T-helper 2 cell treated with Interferon-gamma antibody and Interleukin-4, amounts not matched to agents 100 ng/mL and 5 ng/mL, for 36 hours (primary cell): ENCODE results near the gene SLC41A1. TPM values are rescaled to one million over a fixed set of nuclear protein-coding genes. Genes with fewer than 3 reads are reported as not detected.

Experiments
- intact Hi-C: fragments of 100-400 bp; cut with micrococcal nuclease; formaldehyde crosslinking; loops from one replicate; pipeline ENCODE4 v1.15.1; 2023
- total RNA-seq: library from RNA; stranded (reverse); gene quantifications from 2 replicates; pipeline ENCODE4 v1.2.3, GENCODE V29; 2022

Gene SLC41A1
- total RNA-seq, 1 donor from 2014 or later = 19.8 TPM

GRCh38 chr1:205791568-205792180, 21.3 kb downstream of the SLC41A1 start:
- intact Hi-C loops = loop anchor here (1.0 to 2.0 kb wide), 3 partner anchors 117 to 186 kb away; no protein-coding TSS in a partner anchor

DNA sequence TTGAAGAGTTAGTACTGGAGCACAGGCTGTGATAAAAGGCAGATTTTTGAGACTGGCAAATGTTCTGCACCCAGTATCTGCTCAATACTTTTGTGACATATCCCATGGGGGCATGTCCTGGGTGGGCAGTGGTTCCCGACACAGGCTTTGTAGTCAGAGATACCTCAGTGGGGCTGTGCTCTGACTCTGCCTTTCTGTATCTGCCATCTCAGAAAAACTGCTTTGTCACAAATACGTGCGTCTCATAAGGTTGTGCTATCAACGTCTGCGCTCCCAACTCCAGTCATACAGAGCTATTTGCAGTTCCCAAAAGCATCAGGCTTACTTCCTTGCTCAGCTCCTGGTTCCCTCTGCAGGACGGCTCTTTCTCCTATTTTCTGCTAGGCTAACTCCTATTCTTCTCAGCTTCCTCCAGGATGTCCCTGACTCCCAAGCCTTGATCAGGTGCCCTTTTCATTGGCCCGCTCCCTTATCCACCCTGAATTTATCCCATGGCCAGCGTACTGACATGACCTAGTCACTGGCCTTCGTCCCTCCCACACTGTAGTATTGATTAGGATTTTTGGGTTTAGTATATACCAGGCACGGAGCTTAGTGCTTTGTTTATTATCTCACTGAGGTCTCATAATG, 25.6 kb downstream of the SLC41A1 start:
- intact Hi-C loops = no loop called here

DNA sequence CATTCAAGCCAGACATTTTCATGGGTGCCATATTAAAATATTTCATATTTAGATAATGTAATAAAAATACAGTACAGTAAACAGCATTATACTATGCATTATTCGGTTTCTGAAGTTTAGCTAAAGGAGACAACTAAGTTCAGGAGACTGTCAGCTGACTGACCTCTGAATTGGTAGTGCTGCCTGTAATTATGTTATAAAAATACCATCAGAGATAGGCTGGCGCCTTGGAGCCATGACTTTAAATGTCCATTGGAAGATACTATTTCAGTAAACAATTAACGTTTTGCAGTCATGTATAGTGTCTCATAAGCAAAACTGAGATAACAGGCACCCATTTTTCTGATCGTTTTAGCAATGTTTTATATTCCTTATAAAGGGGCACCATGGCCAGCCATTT, 26.4 kb downstream of the SLC41A1 start:
- intact Hi-C loops = no loop called here

GRCh38 chr1:205785446-205785845, 27.6 kb downstream of the SLC41A1 start:
- intact Hi-C loops = no loop called here

DNA sequence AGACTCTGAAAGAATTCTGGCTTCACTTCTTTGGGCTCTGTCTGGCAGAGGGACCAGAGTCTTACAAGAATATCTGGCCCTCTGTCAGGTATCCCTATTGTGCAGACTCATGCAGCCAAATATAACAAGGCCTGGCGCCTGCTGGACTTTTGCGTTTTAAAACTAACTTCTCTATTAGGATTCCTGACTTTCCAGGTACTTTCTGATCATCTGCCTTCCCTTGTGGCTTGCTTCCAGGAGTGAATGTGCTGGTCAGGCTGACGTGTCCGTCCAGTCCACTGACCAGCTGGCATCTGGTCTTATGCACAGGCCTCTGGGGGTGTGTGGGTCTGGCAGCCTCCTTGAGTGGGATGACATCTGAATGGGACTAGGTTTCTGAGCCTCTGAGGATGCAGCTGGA, 29.1 kb downstream of the SLC41A1 start:
- intact Hi-C loops = loop anchor here (2.0 kb wide), 2 partner anchors 35 to 73 kb away; no protein-coding TSS in a partner anchor

DNA sequence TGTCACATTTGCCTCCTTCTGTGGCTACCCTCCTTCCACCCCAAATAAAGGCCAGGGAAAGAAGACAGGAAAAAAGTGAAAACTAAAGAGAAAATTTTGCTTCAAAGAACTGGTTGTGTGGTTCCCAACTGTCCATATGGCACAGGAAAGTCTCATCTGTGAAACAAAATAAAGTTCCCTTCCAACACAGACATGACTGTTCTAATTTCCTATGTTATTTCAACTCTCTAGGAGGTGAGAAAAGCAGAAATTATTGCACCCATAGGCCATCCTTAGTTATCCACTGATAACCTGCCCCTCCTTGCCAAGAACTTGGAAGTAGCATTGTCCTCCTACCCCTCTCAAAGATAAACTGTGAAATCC, 29.6 kb downstream of the SLC41A1 start:
- intact Hi-C loops = loop anchor here (2.0 kb wide), 2 partner anchors 35 to 73 kb away; no protein-coding TSS in a partner anchor

GRCh38 chr1:205782627-205783432, 30.2 kb downstream of the SLC41A1 start:
- intact Hi-C loops = loop anchor here (1.0 to 2.0 kb wide), 3 partner anchors 34 to 124 kb away; no protein-coding TSS in a partner anchor

- intact Hi-C loops = no loop called here
These were observed 32.7 kb downstream of the SLC41A1 start for GRCh38 chr1:205780335-205780734.

DNA sequence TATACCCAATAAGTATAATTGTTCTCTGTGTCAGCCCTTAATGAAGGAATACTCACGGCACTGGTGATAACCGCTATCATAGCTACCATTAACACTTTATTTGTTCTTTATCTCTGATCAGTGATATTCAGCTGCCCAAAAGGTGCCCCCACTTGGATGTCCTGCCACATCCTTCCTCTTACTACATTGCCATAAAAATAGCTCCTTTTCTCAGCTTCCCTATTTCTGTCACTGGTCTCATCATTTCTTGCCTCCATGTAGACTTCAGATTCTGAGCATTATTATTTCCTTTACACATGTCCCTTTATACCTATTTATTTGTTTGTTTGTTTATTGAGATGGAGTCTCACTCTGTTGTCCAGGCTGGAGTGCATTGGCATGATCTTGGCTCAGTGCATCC, 35.0 kb downstream of the SLC41A1 start:
- intact Hi-C loops = loop anchor here (10.0 kb wide), 1 partner anchor 183 kb away; no protein-coding TSS in a partner anchor

DNA sequence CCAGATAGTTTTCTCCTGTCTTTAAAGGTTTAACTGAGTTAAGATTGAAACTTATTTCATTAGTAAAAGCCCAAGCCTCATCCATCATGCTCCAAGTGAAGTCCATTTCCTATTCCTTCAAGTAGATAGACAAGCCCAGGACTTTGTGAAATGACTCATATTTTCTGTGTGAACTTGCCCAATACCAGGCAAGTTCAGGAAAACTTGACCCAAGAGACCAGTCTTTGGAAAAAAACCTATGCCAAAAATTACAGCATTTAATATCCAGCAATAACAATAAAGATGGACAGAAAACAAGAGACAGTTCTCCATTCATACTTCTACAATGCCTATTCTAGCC, 37.3 kb downstream of the SLC41A1 start:
- intact Hi-C loops = loop anchor here (1.0 to 10.0 kb wide), 6 partner anchors 25 to 565 kb away; partner anchors contain the start of genes DSTYK, NUCKS1, PM20D1 and SLC41A1

DNA sequence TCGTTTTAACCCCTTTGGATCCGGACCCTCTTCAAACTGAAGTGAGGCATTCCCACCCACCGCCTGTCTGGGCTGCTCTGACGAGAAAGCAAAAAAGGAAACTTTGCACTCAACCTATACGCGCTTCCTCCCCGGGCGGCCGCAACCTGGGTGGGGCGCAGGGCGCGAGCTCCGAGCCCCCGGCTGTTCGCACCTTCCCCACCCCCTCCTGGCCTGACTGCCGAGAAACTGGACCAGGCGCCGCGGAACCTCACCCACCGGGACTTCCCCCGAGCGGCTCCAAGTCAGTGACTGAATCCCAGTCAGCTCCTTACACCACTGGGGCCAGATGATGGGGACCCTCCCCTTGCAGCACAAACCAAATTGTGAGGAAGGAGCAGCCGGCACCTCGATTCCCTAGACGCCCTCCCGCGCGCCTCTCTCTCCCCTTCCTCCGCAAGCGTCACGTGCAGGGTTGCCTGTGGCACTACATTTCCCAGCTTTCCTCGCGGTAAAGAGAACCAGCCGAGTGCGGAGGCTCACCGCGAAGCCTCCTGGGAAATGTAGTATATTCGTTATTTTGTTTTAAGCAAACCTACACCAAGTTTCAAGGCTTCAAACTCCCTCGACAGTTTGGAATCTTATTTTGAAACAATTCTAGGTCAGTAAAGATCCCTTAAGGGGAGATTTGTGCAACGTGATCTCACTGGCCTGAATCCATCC, 37.8 kb downstream of the SLC41A1 start, which contains the start of gene RAB29:
Gene RAB29, minus strand, starts transcription at position 468 of the 702 bp plus-strand sequence. CDS start 526 bp downstream, outside the sequence.
- intact Hi-C loops = loop anchor here (1.0 to 10.0 kb wide), 6 partner anchors 25 to 564 kb away; partner anchors contain the start of genes DSTYK, NUCKS1, PM20D1 and SLC41A1

DNA sequence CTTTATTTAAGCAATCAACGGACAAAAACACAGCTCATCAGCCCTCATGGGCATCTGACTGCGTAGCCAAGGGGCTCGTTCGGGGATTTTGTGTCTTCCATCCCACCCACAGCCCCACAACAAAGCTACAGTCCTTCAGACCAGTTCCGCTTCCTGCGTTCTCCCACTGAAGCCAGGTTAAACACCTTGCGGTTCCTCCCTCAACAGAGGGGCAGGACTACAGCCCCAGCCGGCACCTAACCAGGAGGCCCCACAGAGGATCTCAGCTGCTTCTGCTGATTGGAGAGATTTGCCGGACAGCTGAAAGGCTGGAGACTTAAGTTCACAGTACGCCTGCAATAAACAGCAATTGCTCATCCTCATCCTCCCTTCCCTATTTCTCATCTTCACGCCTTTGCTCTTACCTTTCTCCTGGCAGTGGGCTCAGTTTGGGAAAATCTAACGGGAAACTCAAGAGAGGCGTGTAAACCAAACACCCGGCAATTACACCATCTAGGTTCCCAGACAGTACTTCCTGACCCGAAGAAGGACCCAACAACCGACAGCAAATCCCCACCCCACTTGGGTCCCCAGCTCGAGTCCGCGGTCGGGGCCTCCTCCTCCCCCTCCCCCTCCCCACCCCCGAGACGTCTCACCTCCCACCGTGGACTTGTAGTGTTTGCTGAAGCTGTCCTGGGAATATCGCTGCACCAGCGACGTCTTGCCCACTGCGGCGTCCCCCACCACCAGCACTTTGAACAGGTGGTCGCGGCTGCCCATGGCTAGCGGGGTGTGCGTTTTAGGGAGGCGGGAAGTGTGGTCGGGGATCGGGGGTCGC, 38.6 kb downstream of the SLC41A1 start:
- intact Hi-C loops = loop anchor here (1.0 to 10.0 kb wide), 6 partner anchors 24 to 564 kb away; partner anchors contain the start of genes DSTYK, NUCKS1, PM20D1 and SLC41A1

DNA sequence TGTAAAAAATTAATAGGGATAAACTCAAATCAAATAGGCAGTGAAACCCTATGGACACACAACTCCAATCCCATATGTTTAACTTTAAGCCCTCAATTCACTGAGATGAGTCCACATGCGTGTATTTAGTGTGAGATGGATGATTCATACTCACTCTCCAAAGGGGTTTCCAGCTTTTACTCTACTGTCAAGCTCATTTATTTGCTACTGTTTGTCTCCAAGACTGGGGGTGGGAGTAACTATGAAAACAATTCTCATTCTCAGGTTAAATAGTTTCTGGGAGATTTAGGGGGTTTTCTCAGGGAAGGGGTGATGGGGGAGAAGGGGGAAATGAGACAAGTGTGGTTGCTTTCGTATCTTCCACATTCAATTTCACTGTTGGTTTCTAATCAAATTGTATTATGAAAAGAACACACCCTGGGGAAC, 40.4 kb downstream of the SLC41A1 start:
- intact Hi-C loops = loop anchor here (10.0 kb wide), 1 partner anchor 178 kb away; no protein-coding TSS in a partner anchor

DNA sequence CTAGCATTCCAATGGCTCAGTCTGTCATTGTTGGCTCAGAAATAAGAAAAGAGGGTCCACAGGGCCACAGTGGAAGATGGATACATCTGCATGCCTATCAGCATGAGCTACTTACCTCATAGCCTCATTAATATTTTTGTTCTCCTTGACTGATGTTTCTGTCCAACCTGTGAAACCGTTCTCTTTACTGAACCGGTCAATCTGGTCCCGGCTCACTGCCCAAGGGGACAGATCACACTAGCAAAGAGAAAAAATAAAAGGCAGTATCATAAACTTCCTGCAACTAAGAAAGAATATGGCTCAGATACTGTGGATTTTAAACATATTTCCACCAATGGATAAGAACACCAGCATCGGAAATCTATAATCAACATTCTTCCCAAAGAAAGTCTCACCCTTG, 42.4 kb downstream of the SLC41A1 start:
- intact Hi-C loops = loop anchor here (10.0 kb wide), 1 partner anchor 176 kb away; no protein-coding TSS in a partner anchor

DNA sequence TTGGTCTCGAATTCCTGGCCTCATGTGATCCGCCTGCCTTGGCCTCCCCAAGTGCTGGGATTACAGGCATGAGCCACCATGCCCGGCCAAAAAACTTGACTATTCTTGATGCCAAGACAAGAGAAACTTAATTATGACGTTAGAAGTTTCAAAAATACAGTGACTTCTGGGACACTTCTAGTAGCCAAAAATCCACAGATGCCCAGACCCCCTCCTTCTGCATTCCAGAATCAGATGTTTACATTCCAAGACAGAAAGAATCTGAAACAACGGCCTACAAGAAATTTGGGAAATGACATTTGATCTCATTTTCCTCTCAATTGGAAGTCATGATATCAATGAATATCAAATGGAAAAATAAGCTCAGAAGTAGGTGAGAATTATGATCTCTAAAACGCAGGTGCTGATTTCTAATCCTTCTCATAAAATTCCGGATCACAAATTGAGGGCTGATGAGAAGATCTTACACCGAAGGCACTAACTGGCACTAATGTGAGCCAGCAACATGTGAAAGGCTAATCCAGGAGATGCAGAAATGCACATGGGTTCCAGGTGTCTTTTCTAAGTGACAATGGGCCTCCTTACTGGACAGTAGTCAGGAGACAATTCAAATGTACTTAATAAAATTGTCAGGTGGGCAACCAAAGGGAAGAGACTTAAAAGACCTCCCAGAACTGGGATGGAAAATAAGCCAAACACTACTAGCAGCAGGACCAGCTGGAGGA, 43.2 kb downstream of the SLC41A1 start:
- intact Hi-C loops = loop anchor here (10.0 kb wide), 1 partner anchor 175 kb away; no protein-coding TSS in a partner anchor

DNA sequence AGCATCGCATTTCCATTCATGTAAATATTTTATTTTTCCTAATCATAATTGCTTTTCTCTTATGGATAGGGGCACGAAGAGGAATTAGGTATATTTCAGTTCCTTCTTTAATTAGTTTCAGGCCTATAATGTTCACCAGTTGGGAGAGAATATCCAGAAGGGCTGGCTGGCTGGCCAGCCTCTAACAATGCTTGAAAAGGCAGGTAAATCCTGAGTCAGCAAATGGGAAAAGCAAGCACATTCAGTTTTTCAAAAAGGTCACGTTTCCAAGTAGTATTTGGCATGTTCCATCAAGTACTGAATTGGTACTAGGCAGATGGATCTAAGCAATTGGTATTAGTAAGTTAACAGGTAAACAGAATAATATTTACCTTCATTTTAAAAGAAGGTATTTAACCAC, 45.8 kb downstream of the SLC41A1 start:
- intact Hi-C loops = no loop called here

DNA sequence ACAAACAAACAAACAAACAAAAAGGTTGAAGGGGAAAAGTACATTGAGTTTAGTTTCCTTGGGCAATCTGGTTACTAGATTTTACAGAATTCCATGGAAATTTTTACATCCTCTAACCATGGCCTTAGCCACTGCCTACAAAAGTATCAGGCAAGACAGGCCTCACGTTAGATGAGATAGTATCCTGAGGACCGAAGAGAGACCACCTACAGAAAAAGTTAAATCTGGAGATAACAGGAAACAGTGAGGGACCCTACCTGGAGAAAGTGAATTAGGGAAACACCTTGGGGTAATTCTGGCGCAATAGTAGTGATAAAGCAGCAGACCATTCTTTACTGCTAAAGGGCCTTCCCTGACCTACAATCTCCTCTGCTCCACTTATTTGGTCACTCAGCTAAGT, 46.4 kb downstream of the SLC41A1 start:
- intact Hi-C loops = no loop called here

- intact Hi-C loops = no loop called here
These were observed 47.0 kb downstream of the SLC41A1 start for GRCh38 chr1:205766038-205766437.

- intact Hi-C loops = no loop called here
These were observed 48.4 kb downstream of the SLC41A1 start for GRCh38 chr1:205764578-205764977.
